IPS DF 6.9 (cell line): ENCODE measurements around the gene RMDN2.

Experiments used
- DNase-seq: peaks from one replicate; pipeline ENCODE4 v3.0.0-alpha.2; 2013; ENCODE audit warnings: low read depth, low spot score
- H3K27ac ChIP-seq: one replicate; pipeline ENCODE4 v1.5.1; 2013; ENCODE audit warnings: low read length, control low read depth
- H3K27me3 ChIP-seq: 2 replicates; pipeline ENCODE4 v1.6.1; 2013; ENCODE audit warnings: mild to moderate bottlenecking, low read length; ENCODE audit not compliant: control insufficient read depth, insufficient read depth
- H3K36me3 ChIP-seq: 2 replicates; pipeline ENCODE4 v1.6.1; 2013; ENCODE audit warnings: low read length; ENCODE audit not compliant: control insufficient read depth, insufficient read depth
- H3K4me1 ChIP-seq: 2 replicates; pipeline ENCODE4 v1.6.1; 2013; ENCODE audit warnings: low read length; ENCODE audit not compliant: control insufficient read depth, insufficient read depth
- H3K4me3 ChIP-seq: 2 replicates; pipeline ENCODE4 v1.5.1; 2013; ENCODE audit warnings: mild to moderate bottlenecking, low read length
- H3K9me3 ChIP-seq: 2 replicates; pipeline ENCODE4 v1.6.1; 2013; ENCODE audit warnings: low read length, inconsistent platforms; ENCODE audit not compliant: control insufficient read depth, insufficient read depth
- WGBS: extraction: QIAGEN DNeasy Blood & Tissue Kit; methylation state at CpG from one replicate; pipeline ENCODE4 v1.1.7; 2013; ENCODE audit warnings: mixed read lengths, missing lambda C conversion rate; ENCODE audit not compliant: insufficient read length, insufficient coverage; 5-methylcytosine and 5-hydroxymethylcytosine counted together

RMDN2 gene

DNA sequence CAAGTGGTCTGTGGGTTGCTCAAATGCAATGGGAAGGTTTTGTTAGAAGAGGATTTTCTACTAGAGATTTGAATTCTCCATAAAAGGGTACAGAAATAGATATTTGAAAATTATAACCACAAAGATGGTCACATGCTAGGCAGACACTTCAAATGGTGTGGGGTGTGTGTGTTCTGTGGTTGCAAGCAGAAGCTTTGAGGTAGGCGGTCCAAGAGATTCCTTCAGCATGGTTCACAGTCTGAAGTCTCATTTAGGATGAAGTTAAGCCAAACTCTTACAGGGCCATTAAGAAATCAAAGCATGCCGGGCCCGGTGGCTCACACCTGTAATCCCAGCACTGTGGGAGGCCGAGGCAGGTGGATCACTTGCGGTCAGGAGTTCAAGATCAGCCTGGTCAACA lies 38.3 kb upstream of the RMDN2 start:
- no peaks in the 10 kb centered on the region for H3K27me3 ChIP-seq
- WGBS = no CpG with 5 or more reads among the region's 5 CpGs
- peaks cover 6% of the 10 kb centered on the region; the same call in 1 of the 2 replicates for H3K4me1 ChIP-seq
- no peak overlapping the region for H3K27ac ChIP-seq
- no peaks in the 10 kb centered on the region for H3K36me3 ChIP-seq
- DNase-seq = no peak
- H3K9me3 ChIP-seq = no peaks in the 10 kb centered on the region
- H3K4me3 ChIP-seq = no peak overlapping the region

- no peaks in the 10 kb centered on the region for H3K9me3 ChIP-seq
- no peak overlapping the region for H3K27ac ChIP-seq
- peaks cover 6% of the 10 kb centered on the region; the same call in 1 of the 2 replicates for H3K4me1 ChIP-seq
- H3K4me3 ChIP-seq = no peak overlapping the region
- DNase-seq = no peak
- no peaks in the 10 kb centered on the region for H3K36me3 ChIP-seq
- H3K27me3 ChIP-seq = no peaks in the 10 kb centered on the region
- no CpG with 5 or more reads among the region's 4 CpGs for WGBS
Measured at GRCh38 chr2:37887286-37887685, 37.8 kb upstream of the RMDN2 start.

DNA sequence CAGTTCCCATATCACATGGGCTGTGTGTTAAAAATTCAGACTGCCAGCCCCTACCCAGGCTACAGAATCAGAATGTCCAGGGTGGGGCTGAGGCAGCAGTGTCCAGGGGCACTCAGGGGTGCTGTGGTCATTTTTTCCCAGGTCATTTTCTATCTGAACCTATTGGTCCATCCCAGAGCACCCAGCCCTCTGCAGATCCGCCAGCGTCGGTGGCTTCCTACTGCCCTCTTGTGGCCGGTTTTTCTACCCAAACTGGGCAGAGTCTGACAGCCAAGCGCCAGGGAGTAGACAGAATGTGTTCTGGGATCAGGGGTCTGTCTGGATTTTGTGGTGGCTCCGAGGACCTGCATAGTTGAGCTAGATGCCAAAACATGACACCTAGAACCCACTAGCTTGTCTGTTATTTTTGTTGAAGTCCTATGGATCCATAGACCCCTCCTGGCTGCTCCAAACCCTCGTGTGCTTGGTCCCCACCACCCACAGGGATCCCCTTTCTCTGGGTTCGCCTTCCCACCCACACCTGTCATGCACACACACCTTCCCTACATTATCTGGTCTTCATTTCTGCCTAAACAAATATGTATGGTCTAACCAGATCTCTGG lies 34.1 kb upstream of the RMDN2 start:
- no CpG with 5 or more reads among the region's 8 CpGs for WGBS

GRCh38 chr2:37891846-37892435 lies 33.1 kb upstream of the RMDN2 start:
- no peaks in the 10 kb centered on the region for H3K27me3 ChIP-seq
- H3K4me3 ChIP-seq = no peak overlapping the region
- no peaks in the 10 kb centered on the region for H3K36me3 ChIP-seq
- no peaks in the 10 kb centered on the region for H3K9me3 ChIP-seq
- no peak overlapping the region for H3K27ac ChIP-seq
- H3K4me1 ChIP-seq = no peaks in the 10 kb centered on the region
- WGBS = no CpG with 5 or more reads among the region's 5 CpGs
- no peak for DNase-seq

More for the DNA sequence above, 34.1 kb upstream of the RMDN2 start:
- Histone ChIP-seq H3K4me1 (no peaks in the 10 kb centered on the region; the same call in 1 of the 2 replicates), H3K9me3 (no peaks in the 10 kb centered on the region), H3K36me3 (no peaks in the 10 kb centered on the region), H3K27ac (no peak overlapping the region), H3K27me3 (no peaks in the 10 kb centered on the region), H3K4me3 (no peak overlapping the region)
- peak; percentile 68 for DNase-seq

- Histone ChIP-seq H3K4me1 (no peaks in the 10 kb centered on the region), H3K27ac (no peak overlapping the region), H3K4me3 (no peak overlapping the region), H3K27me3 (no peaks in the 10 kb centered on the region), H3K9me3 (no peaks in the 10 kb centered on the region), H3K36me3 (no peaks in the 10 kb centered on the region)
- no CpG with 5 or more reads among the region's 7 CpGs for WGBS
- no peak for DNase-seq
Measured at GRCh38 chr2:37892436-37893114, 32.5 kb upstream of the RMDN2 start.

GRCh38 chr2:37893327-37893726 lies 31.8 kb upstream of the RMDN2 start:
- no peaks in the 10 kb centered on the region for H3K4me1 ChIP-seq
- no peak overlapping the region for H3K27ac ChIP-seq
- H3K4me3 ChIP-seq = no peak overlapping the region
- no peaks in the 10 kb centered on the region for H3K36me3 ChIP-seq
- H3K9me3 ChIP-seq = no peaks in the 10 kb centered on the region
- DNase-seq = no peak
- no peaks in the 10 kb centered on the region for H3K27me3 ChIP-seq
- no CpG with 5 or more reads among the region's 1 CpG for WGBS

- H3K27ac ChIP-seq = no peak overlapping the region
- no peaks in the 10 kb centered on the region for H3K4me1 ChIP-seq
- WGBS = no CpG with 5 or more reads among the region's 7 CpGs
- no peaks in the 10 kb centered on the region for H3K27me3 ChIP-seq
- no peaks in the 10 kb centered on the region for H3K36me3 ChIP-seq
- no peak for DNase-seq
- H3K4me3 ChIP-seq = no peak overlapping the region
- no peaks in the 10 kb centered on the region for H3K9me3 ChIP-seq
Measured at GRCh38 chr2:37894047-37894446, 31.0 kb upstream of the RMDN2 start.

DNA sequence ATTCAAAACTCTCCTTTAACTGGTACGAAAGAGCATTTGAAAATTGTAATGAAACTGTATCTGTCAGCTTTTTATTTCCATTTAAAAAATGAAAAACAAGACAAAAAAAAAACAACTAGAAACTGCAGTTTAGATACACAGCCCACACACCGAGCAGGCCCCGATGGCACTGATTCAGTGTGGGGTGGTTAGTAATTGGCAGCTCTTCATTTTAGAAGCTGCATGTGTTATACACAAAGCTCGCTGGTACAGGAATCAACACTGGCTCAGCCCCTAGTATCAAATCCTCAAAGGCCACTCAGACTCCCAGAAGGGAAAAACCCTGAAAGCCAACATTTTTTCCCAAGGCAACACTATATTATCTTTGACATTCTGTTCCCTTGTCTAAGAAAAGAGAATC lies 30.5 kb upstream of the RMDN2 start:
- no peak overlapping the region for H3K27ac ChIP-seq
- H3K27me3 ChIP-seq = no peaks in the 10 kb centered on the region
- DNase-seq = no peak
- no peak overlapping the region for H3K4me3 ChIP-seq
- H3K9me3 ChIP-seq = no peaks in the 10 kb centered on the region
- no peaks in the 10 kb centered on the region for H3K36me3 ChIP-seq
- WGBS = no CpG with 5 or more reads among the region's 4 CpGs
- no peaks in the 10 kb centered on the region for H3K4me1 ChIP-seq

DNA sequence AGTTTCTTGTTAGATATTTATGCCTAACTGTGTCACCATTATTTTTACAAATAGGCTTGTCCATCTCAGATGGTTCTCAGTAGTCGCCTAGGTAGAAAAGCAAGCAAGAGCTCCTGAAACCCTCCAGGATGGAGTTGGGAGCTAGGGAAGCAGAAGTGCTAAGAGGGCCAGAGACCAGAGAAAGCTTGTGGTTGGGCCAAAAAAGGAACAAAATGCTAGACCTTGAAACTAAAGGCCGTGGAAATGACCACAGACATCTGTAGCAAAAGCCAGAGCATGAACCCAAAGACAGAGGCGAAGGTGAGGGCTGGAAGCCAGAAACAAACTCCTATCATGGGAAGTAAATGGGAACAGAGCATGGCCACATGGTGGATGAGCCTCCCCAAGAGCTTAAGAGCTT lies 29.9 kb upstream of the RMDN2 start:
- Histone ChIP-seq H3K27me3 (no peaks in the 10 kb centered on the region), H3K4me3 (no peak overlapping the region), H3K27ac (no peak overlapping the region), H3K4me1 (no peaks in the 10 kb centered on the region), H3K9me3 (no peaks in the 10 kb centered on the region), H3K36me3 (no peaks in the 10 kb centered on the region)
- no CpG with 5 or more reads among the region's 3 CpGs for WGBS
- DNase-seq = no peak

- no peak for DNase-seq
- no CpG with 5 or more reads among the region's 3 CpGs for WGBS
- Histone ChIP-seq H3K4me1 (no peaks in the 10 kb centered on the region), H3K36me3 (no peaks in the 10 kb centered on the region), H3K9me3 (no peaks in the 10 kb centered on the region), H3K27me3 (no peaks in the 10 kb centered on the region), H3K27ac (no peak overlapping the region), H3K4me3 (no peak overlapping the region)
Measured at GRCh38 chr2:37896319-37896718, 28.8 kb upstream of the RMDN2 start.
